ENCODE results near the gene GABRA5.

DNA sequence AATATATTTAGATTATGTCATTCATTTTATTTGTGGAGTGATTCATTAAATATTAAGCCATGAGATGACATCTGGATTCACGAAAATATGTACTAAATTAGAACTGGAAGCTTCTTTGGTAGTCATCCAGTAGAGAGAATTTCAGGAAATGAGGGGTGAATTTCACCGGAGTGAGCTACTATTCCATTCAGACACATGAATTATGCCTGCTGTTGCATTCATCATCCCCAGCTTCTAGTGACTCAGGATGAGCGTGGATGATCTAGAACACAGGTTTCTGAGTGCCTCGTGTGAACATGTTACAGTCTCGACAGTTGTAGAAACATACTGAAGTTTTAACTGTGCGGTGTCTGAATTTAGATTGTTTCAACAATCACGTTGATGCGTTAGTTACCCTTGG, 61.2 kb downstream of the GABRA5 start:
- TF ChIP-seq, protein P1, sequence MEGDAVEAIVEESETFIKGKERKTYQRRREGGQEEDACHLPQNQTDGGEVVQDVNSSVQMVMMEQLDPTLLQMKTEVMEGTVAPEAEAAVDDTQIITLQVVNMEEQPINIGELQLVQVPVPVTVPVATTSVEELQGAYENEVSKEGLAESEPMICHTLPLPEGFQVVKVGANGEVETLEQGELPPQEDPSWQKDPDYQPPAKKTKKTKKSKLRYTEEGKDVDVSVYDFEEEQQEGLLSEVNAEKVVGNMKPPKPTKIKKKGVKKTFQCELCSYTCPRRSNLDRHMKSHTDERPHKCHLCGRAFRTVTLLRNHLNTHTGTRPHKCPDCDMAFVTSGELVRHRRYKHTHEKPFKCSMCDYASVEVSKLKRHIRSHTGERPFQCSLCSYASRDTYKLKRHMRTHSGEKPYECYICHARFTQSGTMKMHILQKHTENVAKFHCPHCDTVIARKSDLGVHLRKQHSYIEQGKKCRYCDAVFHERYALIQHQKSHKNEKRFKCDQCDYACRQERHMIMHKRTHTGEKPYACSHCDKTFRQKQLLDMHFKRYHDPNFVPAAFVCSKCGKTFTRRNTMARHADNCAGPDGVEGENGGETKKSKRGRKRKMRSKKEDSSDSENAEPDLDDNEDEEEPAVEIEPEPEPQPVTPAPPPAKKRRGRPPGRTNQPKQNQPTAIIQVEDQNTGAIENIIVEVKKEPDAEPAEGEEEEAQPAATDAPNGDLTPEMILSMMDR (IDR thresholded peaks at IDR 0.05) = no peak
- TF ChIP-seq EZH2 (IDR thresholded peaks at IDR 0.05; ENCODE audit: borderline replicate concordance, insufficient read depth, low read depth, low read length, poor library complexity, severe bottlenecking) = no peak

Data from B cell (primary cell).